ENCODE measurements around the gene MIDN.

MIDN gene

DNA sequence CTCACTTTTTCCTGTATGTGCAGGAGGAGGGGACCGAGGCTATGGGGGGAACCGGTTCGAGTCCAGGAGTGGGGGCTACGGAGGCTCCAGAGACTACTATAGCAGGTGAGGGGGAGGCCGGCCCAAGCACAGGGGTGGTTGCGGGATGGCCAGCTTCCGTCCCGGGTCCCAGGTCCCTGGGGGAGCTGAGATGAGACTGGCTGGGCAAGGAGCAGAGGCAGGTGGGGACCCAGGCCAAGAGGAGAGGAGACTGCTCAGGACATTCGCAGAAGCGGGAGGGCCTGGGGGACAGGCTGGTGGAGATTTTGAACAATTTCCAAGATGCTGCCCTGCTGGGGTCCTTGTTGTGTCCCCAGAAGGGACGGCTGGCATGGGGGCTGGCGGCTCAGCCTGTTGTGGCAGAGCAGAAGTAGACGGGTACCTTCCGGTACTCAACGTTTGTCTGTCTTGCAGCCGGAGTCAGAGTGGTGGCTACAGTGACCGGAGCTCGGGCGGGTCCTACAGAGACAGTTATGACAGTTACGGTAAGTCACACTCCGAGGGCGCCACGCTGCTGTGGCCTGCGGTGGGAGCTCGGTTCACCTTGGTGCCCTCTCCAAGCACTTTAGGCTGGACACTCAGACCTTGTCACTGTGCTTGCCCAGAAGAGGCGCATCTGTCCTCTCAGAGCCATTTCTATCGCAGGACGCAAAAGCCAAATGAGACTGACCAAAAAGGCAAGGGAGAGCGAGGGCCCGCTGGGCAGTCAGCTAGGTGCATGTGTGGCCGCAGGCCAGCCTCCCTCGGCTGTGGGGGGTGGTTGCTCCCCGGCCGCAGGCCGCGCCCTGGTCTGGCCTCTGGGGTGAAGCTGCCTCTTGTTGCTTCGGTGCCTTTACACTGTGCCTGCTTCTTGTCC is 23.4 kb downstream of the MIDN start:
- DNase-seq = no peak

DNA sequence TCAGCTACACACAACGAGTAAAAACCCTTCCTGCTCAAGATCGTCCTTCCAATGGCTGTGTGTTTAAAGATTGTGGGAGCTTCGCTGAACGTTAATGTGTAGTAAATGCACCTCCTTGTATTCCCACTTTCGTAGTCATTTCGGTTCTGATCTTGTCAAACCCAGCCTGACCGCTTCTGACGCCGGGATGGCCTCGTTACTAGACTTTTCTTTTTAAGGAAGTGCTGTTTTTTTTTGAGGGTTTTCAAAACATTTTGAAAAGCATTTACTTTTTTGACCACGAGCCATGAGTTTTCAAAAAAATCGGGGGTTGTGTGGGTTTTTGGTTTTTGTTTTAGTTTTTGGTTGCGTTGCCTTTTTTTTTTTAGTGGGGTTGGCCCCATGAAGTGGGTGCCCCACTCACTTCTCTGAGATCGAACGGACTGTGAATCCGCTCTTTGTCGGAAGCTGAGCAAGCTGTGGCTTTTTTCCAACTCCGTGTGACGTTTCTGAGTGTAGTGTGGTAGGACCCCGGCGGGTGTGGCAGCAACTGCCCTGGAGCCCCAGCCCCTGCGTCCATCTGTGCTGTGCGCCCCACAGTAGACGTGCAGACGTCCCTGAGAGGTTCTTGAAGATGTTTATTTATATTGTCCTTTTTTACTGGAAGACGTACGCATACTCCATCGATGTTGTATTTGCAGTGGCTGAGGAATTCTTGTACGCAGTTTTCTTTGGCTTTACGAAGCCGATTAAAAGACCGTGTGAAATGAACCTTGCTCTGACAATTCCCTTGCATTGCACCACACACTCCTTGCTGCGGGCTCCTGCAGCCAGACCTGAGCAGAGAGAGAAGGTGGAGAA is 24.3 kb downstream of the MIDN start:
- DNase-seq = no peak

DNA sequence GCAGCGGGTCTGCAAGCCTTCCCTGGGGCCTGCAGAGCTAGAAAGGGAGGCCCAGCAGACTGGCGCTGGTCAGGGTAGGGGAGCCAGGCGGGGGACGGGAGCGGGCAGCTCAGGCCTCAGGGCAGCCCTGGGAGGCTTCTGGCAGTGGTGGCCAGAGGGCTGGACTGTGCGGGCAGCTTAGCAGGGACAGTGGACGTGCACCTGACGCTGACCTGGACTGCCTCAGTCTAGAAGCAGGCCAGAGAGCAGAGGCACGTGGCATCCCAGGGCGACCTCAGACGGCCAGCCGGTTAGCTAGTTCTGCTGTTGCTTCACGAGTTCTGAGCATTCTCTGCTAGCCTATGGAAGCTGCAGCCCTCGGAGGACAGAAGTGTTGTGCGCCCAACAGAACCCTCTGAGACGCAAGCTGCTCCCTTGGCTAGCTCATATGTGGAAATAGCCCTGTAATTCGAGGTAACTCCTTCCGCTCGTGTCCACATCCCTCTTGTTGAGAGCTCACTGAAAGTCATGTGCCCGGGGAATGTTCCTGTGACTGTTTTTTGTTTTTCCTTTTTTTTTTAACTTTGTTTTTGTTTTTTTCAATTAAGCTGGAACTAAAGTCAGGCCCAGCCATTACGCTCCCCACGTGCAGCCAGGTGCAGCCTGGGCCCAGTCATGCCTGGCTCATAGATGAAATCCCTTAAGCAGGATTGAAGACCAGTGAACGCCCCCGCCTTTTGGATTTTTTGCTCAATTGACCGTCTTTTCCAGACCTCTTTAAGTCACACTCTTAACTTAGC is 25.1 kb downstream of the MIDN start:
- DNase-seq = no peak

DNA sequence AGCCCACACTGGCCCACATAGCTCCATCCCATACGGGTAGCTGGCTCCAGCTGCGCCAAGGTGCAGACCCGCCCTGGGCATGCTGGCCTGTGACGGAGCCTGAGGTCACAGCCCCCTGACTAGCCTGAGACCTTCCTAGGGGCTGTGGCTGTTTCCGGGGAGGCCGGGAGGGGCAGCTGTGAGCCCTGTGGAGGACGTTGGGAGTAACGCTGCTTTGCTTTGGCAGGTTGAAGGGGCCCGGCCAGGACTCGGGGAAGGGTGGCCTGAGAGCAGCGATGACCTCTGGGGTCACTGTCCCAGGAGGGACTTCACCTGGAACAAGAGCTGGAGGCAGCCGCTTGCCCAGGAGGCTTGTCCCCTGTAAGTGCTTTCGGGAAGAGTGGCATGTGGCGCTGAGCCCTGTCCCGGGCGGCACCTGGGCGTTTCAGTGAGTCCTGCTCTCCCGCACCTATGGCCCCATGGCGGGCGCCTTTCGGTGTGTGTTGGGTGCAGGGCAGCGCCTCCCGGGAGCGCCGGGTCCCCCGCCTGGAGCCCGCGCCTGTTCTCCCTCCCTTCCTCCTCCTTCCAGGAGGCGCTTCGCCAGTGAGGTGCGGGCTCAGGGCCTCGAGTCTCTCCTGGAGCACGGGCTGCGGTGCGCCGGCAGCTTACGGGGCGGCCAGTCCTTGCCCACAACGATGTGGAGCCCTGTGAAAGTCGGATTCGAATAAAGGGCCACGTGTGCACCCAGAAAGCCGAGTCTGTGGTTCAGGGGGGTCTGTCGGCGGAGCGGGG is 25.9 kb downstream of the MIDN start:
- no peak for DNase-seq

DNA sequence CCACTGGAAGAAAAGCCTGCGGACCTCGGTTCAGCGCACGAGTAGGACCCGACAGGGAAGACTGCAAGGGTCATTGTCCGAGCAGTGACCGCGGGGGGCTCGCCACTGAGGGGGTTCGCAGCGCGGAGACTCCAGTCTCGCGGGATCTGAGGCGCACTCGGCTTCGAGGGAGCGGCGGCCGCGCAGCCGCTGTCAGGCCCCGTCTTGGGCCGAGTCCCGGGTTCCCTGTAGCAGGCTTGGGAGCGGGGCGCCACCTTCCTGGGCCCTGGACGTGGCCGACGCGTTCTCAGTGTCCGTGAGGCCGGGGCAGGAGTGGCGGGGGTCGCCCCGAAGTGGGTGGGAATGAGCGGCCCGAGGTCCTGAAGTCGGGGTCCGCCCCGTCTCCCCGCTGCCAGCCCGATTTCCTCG is 26.5 kb downstream of the MIDN start:
- no peak for DNase-seq

DNA sequence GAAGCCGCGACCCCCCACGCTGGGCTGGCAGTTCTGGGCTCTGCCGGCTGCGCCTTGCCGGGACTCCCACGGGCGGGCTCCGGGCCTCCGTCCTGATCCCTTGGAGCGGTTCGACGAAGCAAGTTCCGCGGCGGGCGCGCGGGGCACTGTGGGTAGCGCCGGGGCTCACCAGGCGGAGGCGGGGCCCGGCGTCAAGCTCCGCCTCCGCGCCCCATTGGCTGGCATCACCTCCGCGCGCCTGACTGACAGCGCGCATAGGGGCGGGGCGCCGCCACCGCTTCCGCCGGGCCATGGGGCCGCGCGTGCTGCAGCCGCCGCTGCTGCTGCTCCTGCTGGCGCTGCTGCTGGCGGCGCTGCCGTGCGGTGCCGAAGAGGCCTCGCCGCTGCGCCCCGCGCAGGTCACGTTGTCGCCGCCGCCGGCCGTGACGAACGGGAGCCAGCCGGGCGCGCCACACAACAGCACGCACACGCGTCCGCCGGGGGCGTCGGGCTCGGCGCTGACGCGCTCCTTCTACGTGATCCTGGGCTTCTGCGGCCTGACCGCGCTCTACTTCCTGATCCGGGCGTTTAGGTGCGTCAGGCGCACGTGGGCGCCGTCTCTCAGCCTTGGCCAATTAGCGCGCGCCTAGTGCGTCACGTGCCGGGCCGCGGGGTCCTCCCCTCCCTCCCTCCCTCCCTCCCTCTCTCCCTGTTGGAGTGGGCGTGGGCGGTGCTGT is 27.0 kb downstream of the MIDN start, which contains the start of gene FAM174C:
TSS of gene FAM174C (plus strand) at position 271 of the 716 bp plus-strand sequence. CDS start at position 291, 20 bp downstream.
- DNase-seq = peak; percentile 98

DNA sequence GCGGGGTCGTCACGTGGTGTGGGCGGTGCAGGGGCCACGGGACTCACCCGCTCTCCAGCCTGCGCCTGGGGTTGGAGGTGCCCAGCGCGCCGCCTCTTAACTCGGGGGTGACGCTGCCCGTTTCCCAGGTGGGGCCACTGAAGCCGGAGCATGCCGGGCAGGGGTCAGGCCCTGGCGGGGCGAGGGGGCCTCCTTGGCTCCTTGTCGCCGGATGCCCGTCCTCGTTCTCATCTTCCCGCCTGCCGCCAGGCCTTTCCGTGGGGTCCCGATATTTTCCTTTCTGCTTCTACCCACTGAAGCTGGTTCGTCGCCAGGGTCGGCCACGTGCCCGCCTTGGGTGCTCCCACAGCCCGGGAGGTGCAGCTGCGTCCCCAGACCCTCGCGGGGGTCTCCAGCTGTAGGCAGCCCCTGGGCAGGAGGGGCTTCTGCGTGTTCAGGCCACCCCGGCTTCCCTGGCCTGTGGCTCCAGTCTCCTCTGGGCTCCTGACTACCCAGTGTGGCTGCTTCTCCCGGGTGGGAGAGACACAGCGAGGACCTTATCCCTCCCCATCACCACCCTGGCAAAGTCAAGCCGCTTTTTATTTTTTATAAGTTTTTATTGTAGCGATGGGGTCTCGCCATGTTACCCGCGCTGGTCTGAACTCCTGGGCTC is 27.7 kb downstream of the MIDN start:
- DNase-seq = no peak

DNA sequence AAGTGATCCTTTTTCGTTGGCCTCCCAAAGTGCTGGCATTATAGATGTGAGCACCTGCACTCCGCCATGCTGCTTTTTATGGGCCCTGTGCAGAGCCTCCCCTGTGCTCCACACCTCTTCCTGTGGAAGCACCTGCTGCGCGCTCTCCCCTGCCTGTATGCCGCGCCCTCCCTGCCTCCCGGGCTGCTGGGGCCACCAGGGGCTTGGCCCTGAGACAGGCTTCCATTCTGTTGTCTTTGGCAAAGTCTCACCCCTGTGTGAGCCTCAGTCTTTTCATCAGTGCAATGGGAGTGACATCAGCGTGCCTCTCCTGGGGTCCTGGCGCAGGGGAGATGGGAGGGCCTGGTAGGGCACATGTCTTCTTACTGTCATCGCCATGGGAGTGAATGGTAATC is 28.2 kb downstream of the MIDN start:
- no peak for DNase-seq

DNA sequence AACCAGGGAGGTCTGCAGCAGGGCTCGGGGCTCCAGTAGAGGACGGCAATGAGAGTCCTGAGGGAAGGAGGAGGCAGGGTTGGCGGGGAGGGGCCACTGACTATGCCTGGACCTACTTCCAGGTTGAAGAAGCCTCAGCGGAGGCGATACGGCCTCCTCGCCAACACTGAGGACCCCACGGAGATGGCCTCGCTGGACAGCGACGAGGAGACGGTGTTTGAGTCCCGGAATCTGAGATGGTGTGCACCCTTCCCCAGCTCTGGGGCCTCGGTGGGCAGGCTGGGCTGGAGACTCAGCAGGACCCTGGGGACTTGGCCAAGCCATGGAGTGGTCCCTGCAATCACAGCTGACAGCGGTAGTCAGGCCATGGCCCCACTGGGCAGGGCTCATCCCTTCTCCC is 28.7 kb downstream of the MIDN start:
- DNase-seq = no peak

DNA sequence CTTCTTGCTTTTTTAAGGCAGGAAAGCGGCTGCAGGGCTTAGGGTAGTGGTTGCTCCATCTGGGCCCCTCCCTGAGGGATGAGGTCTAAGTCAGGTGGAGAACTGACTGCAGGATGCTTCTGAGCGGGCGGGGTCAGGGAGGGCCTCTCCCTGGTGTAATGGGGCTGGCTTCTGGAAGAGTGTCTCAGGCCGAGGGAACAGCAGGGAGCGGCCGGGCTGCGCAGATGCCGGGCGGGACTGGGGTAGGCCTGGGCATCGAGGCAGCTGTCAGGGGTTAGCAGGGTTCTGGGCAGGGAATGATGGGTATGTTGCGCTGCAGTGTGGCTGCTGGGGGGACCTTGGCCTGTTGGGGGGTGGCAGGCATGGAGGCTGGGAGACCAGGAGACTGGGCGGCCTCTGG is 29.7 kb downstream of the MIDN start:
- DNase-seq = no peak

DNA sequence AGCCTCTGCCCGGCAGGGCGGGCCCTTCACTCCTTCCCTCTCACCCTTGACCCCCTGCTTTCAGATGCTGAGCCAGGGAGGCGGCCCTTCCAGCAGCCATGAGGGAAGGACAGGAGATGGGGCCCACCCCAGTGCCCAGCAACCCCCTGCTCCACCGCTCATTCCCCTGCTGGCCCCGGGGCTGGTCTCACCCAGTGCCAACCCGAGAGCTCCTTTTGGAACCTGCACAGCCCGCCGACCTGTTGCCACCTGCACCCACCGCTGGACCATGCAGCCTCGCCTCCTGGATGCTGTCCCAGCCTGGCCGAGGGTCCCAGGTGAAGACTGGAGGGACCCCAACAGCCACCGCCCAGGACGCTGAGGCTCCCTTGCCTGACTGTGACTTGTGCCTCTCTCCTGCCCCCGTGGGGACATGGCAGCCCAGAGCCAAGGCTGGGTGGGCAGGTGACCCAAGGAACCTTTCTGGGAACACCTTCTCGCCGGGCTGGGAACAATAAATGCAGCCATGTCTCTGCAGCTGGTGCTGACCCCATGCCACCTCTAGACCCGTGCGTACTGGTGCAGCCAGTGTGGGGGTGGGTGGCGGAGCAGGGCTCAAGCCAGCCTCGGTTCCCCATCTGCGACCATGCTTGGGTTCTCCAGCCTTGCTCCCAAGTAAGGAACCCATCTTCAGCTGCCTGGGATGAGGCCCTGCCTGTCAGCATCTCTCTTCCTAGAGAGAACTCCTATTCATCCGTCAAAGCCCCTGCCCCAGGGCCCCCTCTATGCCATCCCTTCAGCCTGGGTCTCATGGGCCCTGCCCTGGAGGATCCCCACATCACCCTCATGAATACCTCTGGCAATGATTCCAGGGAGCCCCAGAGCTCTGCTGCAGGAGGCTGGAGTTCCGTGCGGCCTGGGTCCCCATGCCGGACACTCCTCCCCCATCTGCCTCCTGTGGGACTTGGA is 30.6 kb downstream of the MIDN start:
- DNase-seq = no peak

DNA sequence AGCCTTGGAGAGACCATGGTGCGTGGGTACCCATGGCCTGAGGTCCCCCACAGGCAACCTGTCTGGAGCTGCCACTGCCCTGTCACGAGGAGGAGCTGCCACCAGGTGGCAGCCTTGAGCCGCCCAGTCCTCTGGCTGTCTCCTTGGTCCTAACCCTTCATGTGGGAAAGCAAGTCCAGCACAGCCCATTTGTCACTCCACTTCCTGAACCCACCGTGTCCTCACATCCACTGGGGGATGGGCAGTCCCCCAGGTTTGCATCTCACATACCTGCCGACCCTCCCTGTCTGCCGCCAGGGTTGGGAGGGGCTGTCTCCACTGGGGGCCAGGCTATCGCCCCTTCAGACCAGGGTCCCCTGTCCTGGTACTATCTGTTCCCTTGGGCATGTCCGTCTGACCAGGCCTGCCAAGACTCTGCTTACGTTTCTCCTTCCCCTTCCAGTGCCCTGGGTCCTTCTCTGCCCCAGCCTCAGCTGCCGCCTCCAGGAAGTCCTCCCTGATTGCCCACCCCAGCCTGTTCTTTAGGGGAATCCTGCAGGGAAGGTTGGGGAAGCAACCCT is 31.5 kb downstream of the MIDN start:
- DNase-seq = peak; percentile 68

DNA sequence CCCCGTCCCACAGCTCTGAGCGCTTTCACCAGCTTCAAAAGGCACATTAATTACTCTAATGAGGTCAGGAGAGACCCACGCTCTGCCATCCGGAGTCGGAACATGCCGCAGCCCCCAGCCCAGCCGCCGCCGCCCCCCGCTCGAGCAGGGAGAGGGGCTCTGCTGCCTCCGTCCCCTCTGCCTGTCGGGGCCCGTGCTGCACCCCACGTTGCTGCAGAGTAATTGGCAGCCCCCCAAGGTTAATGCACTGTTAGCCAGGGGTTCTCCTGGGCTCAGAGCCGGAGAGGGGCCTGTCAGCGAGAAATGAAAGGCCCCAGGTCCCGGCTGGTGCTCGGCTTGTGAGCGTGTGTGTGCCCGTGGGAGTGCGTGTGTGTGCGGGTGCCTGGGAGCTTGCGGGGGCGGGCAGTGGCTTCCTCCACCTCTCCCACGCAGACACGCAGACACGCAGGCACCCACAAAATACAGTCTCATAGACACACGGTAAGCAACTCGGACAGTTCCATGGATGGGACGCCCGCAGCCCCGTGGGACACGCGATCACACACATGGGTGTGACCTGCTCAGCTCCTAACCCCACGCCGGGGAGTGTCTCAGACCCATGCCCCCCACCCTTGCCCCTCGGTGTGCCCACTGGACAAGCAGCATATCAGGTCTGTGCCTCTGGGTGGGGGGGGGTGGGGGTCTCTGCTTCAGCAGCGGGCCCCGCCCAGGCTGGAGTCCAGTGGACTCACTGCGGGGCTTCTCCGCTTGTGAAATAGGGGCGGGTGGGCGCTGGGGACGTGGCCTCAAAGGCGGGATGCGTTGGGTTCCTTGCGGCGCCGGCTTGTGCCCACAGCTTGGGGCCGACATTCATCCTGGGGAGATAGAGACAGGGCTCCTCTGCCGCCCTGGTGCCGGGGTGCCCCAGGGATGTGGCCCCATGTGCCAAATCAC is 32.5 kb downstream of the MIDN start:
- DNase-seq = no peak

DNA sequence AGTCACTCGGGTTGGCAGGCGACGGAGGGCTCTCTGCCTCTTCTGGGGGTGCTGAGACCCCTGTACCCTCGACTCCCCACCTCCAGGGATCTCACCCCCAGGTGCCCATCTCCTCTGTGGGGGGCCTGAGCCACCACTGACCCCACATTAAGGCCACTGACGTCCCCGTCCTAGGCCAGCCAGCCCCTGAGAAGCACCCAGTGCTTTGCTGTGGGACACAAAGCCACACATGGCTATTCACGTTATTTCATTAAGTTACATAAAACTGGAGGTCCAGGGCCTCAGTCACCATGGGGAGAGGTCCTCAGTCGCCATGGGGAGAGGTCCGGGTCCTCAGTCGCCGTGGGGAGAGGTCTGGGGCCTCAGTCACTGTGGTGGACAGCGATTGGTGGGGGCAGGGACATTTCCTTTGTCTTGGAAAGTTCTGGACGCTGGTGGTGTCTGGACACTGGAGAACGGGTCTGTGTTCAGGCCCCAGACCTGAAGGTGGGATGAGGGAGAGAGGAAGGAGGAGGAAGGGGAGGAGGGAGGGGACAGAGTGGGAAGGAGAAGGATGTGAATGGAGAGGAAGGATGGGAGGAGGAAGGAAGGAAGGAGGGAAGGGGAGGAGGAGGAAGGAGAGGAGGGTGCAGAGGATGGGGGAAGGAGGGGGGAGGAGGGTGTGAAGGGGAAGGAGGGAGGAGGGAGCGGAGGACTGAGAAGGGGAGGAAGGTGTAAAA is 33.3 kb downstream of the MIDN start:
- no peak for DNase-seq

DNA sequence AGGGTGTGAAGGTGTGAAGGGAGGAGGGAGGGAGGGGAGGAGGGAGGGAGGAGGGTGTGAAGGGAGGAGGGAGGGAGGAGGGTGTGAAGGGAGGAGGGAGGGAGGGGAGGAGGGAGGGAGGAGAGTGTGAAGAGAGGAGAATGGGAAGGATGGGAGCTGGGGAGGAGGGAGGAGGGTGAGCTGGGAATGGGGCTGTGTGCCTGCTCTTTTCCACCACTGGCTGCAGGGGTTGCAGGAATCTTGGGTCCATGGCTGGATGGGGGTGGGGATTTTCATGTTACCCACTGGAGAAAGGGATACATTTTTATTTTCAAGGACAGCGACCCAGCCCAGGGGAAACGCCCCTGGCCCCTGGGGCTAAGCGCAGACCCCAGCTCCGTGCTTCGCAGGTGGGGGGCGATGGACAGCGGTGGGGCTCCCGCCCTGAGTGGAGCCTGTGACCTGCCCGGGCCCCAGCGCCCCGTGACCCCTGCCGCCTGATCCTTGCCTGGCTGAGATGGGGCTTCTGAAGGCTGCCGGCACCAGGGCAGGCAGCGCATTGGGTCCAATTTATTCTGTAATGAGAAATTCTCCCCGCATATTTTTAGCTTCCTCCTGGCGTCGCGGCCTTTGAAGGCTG is 34.3 kb downstream of the MIDN start:
- DNase-seq = no peak

DNA sequence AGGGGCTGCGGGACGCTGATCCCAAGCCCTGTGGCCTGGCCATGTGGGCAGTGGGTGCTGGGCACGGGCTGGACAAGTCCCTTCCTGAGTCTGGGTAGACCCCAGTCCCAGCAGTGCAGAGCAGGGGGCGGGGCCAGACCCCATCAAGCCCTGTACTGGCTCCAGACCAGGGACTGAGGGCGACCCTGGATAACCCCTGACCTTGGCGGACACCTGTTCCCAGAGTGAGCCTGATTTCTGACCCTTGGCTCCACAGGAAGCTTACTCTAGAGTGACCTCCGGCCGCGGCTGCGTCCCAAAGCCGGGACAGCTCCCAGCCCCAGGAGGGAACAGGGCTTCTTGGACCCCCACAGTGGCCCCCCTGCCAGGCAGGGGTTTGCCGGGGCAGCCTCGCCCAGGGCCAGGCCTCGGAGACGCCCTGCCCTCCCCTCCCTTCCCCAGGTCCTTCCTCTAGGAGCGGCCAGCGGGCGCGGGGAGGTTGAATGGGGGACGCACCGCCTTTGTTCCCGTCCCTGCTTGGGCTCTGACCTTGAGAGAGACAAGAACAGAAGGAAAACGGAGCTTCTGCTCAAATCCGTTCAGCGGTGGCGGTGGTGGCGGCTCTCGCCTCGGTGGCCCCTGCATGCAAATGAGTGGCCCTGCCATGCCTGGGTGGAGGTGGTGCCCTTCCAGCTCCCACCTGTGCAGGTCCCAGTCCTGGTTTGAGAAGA is 35.0 kb downstream of the MIDN start:
- no peak for DNase-seq

DNA sequence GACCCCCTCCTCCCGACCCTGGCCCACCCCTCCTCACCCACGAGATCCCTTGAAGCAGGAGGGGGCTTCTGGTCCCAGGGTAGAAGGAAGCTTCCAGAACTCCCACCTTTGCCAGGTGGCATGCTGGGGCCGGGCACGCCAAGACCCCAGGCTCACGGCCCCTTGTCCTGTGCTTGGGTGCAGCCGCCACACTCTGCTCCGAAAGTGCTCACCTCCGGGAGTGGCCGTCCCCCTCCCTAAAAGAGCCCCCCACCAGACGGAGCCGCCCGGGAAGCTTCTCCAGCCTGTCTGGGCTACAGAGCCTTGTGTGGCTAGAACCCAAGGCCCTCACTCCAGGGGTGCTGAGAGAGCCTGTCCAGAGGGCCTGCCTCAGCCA is 35.5 kb downstream of the MIDN start:
- no peak for DNase-seq
